Right ventricle myocardium superior (tissue), 1 donor: ENCODE data around the gene APBA2. TPM values are rescaled to one million over a fixed set of nuclear protein-coding genes. Genes with fewer than 3 reads are reported as not detected.
"Not testable (repeated sequence)": the region's sequence is repeated elsewhere in the genome, so short reads cannot be mapped to it uniquely, and the experiment has no call there.

ENCODE experiments used
- ATAC-seq: fragments of 200-7000 bp; cut with Tn5 transposase; one replicate; pipeline ENCODE4 v1.9.1; 2020; ENCODE audit warnings: mild to moderate bottlenecking; ENCODE audit not compliant: poor library complexity
- DNase-seq: peaks from one replicate; pipeline ENCODE4 v3.0.0-alpha.2; 2020
- intact Hi-C: fragments of 100-400 bp; cut with DNase I; formaldehyde crosslinking; loops from one replicate; pipeline ENCODE4 v1.11.2; 2022
- total RNA-seq: library from RNA; stranded (reverse); fragmentation: NEBNext Ultra II Directional; extraction: Animal tissue kit (Norgen Biotek cat#: 25700); gene quantifications from one replicate; pipeline ENCODE4 v1.2.1, GENCODE V29; 2021
- donor health status: DM: no; HTN: yes; CAD: no; lungs with severe emphysema.

APBA2 gene
- total RNA-seq, 1 donor from 2014 or later = 1.9 TPM

DNA sequence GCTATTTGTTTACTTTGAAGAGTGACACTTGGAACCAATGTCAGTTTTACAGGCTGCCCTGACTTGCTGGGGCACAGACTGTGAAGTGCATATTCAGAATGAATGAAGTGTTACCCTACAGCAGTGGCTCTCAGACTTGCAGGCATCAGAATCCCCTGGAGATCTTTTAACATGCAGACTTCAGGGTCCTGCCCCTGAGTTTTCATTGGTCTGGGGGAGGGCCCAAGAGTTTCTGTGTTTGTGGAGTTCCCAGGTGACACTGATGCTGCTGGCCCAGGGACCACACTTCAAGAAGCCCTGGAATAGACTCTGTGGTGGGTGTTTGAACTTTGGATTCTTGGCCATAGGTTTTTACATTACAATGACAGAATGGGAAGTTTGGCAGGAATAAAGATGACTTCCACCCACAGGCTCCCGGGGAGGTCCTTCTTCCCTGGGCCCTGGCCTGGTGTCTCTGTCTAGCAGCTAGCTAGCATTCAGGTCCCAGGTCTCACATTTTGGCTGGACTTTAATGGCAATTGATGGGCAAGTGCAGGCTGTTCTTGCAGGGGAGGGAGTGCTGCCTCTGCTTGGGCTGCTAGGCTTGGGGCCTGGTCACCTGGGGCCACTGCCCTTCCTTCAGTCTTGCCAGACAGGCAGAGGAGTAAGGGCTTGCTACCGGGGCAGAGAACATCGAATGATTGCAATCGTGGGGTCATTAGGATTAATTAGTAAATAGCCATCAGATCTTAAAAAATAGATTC is 149.0 kb downstream of the APBA2 start:
- DNase-seq (no peak), ATAC-seq (no peak)
- intact Hi-C loops = no loop called here

DNA sequence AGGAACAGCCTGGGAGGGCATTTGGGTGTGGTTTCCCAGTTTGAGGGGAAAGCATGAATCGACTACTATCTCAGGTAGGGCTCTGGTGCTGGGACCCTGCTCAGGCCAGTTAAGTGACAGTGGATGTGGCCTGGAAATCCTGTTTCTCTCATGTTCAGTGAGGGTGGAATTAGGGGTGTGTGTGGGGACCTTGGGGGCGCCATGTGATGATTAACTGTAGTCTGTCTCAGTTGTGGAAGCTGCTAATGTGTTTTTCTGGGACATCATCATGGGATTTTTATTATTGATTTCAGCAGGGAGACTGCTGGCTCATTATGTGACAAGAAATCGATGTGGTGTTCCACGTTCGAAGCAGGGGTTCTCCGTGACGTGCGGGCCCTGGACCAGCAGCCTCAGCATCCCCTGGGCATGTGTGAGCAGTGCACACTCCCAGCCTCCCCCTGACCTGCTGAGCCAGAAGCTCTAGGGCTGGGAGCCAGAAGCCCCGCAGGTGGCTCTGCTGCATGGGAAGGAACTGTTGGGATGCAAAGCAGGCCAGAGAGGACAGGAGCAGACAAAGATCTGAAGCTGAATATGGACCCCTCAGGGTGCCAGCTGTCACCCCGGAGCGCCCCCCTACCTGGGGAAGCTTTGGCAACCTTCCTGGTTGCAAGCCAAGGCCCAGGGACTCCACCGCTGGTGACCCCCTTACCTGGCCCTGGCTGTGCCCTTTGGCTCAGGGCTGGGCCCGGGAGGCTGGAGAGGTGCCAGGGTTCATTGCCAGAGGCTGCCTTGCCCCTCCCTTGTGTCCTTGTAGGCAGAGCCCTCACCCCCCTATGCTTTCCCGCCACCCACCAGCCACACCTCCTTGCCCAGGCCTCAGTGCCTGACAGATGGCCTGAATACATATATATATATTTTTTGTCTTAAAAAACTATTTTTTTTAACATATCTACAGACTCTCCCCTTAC is 149.8 kb downstream of the APBA2 start:
- DNase-seq (no peak), ATAC-seq (no peak)
- intact Hi-C loops = no loop called here

DNA sequence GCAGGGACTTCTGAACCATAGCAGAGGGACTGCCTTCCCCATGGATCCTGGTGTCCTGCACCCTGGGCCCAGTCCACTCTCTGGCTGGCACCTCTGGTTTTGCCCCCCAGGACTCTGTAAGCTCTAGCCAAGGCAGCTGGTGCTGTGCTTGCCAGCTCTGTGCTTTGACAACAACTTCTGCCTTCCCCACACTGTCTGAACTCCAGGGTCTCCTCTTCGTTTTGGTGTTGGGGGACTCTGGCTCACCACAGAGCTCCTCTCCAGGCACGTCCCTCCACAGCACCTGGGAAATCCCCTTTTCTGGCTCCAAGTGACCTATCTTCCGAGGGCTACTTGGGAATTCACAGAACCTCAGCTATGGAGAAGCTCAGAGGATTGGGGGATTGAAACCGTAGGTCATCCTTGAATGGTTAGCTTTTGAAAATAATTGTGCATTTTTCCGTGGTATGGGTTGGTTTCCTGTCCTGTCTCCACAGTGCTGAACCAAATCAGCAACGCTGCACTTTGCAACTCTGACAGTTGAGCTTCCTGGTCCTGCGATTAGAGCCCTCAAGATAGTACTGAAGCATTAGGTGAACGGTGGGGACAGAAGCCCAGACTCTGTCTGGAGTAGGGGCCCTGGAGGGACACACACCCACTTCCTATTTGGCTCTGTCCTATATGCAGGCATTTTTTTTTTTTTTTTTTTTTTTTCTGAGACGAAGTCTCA is 152.4 kb downstream of the APBA2 start:
- no peak for ATAC-seq
- intact Hi-C loops = no loop called here
- DNase-seq = no peak

DNA sequence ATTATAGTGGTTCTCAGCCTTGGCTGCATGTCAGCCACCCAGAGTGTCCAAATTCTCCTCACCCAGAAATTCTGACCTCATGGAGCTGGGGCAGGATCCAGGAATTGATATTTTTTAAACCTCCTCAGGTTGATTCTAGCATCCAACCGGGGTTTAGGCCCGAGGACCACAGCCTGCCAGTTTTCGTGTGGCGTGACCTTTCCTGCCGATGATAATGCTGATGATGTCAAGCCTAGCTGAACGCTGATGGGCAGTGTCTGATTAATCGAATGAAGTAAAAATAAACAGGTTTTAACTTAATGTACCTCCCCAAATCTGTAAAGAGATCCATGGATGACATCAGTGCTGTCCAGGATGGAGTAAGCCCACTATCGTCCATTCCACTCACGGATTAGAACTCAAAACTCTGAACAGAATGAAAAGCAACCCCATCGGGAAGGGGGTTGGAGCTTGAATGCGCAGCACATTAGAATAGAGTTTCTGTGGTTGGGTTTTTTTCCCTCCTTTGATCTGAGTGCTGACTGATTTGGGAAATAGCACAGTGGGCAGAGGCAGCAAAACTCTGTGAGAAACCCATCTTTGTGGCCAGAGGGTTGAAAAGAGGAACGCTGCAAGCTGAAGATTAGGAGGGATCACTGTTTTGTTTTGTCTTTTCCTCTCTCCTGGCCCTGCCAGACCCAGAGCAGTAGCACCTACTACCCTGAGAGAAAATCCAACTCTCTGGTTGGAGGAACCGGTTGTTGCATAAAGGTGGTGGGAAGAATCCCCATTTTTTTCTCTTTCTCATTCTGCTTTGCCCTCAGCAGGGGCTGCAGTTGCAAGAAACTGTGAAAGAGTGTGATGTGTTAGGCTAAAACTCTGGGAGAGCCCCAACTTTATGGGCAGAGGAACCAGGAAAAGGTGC is 153.9 kb downstream of the APBA2 start:
- intact Hi-C loops = no loop called here
- DNase-seq (no peak), ATAC-seq (no peak)

DNA sequence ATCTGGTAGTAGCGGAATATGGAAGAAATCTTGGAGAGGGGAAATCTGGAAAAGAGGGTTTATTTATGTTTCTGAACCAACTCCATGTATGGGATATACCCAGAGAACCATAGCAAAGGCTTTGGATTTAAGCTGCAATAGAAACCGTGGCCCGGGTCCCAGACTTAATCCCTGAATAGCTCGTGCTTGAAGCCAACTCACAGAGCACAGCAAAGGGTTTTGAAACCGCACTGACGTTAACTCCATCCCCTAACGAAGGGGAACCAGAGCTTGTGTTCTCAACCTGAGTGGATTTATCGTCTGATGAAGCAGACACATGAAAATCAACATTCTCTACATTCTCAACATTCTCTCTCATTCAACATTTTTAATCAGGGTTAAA is 154.6 kb downstream of the APBA2 start:
- DNase-seq (no peak), ATAC-seq (no peak)
- intact Hi-C loops = no loop called here

DNA sequence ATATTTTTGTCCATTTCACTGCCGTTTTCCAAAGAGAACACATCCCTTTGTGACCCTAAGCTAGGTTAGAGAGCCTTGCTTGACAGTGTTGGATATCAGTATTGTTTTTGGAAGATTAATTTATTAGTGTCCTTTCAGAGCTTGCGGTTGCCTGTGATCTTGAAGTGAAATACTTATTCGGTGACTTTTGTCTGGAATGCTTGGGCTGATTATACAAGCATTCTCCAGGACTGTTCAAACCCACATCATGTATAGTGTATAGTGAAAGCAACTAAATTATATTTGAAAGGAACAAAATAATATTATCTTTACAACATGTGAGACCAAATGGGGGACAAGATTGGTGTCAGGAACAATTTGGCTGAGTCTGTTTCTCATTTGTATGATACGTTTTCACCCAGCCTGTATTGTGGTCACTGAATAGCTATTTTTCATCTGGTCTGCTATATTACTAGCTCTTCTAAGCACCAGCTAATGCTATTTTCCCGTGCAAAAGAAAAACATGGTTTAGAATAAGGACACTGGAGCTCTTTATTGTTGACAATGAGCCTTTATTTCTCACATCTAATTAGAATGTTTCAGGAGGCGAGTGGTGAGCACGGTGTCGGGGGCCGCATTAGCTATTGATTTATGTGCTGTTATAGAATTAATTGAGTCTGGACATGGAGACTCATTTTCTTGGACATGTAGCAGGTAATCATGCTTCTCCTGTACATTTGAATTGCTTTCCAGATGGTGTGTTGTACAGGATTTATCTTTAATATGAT is 158.1 kb downstream of the APBA2 start:
- no peak for ATAC-seq
- intact Hi-C loops = no loop called here

DNA sequence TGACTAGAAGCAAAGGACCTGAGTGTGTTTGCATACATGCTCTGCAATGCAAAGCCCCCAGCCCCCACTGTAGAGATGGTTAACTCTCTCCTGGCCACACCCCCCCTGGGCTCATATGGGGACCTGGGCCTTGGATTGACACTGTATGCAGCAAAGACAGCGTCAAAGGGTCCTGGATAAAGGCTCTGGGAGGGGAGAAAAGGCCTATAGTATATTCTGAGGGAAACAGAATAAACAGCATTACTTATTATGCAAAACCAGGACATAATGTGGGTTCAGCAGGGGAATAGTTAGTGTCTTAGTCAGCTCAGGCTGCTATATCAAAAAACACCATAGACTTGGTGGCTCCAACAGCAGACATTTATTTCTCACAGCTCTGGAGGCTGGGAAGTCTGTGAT is 158.7 kb downstream of the APBA2 start:
- ATAC-seq (no peak), DNase-seq (no peak)
- intact Hi-C loops = no loop called here

More for the DNA sequence above, 158.1 kb downstream of the APBA2 start:
- no peak for DNase-seq

DNA sequence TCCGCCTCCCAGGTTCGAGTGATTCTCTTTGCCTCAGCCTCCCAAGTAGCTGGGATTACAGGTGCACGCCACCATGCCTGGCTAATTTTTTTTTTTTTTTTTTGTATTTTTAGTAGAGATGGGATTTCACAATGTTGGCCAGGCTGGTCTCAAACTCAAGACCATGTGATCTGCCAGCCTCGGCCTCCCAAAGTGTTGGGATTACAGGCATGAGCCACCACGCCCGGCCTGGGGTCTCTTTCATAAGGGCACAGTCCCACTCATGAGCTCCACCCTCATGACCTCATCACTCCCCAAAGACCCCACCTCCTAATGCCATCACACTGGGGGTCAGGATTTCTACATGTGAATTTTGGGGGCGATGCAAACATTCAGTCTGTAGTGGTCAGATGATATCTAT is 159.4 kb downstream of the APBA2 start:
- DNase-seq, intact Hi-C loops, ATAC-seq: not testable (repeated sequence)

DNA sequence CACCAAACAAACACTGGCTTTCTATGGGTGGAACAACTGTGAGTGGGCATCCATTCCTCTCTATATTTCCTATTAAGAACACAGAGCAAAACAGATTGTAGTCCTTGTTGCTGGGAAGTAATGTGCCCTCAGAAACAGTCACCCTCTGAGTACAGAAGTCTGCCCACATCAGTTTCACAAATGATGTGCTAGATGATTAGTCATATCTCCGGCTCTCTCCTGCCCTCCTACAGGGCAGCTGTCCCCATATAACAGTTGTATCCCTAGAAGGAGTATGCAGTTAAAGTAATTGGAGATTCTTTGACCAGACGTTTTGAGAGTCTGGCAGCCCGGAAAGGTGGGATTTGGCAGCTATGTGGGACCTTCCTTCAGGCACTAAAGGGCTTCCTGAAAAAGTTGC is 159.9 kb downstream of the APBA2 start:
- ATAC-seq (no peak), DNase-seq (no peak)
- intact Hi-C loops = no loop called here

DNA sequence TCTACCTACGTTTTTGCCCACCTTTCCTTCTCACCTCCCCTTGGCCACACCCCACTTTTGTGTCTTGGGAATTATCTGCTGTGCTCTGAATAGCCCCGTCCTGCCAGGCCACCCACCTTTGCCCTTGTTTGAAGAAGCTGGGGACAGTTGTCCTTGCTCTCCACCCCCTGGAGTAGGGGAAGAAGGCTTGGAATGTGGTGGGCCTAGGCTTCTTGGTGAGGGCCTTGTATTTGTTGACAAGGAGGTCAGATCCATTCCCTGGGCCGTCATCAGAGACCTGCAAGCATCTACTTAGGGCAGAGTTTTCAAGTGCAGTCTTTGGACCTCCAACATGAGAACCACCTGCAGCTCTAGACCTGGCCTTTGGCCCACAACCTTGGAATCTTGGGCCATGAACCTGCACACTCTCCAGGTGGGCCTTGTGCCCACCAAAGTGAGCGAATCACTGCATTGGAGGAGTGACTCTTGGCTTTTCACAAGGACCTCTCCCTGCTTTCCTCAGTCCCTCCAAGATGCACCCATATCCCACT is 160.6 kb downstream of the APBA2 start:
- ATAC-seq (no peak), DNase-seq (no peak)
- intact Hi-C loops = no loop called here

DNA sequence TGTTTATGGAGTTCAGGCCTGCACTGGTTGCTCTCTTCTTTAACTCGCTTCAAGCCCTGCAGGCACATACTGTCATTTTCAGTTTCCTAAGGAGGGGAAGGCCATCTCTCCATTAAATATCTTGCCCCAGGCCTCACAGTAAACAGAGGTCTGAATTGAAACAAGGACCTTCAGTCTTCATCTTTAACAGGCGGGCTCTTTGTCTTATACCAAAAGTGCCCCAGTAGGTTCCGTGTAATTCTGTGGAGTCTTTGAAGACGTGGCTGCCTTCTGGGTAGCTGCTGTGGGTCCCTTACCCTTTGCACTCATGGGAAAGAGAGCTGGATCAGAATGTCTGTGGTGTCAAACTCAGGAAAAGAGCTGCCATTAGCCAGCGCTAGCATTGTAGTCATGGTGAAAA is 161.2 kb downstream of the APBA2 start:
- ATAC-seq (no peak), DNase-seq (no peak)
- intact Hi-C loops = no loop called here

DNA sequence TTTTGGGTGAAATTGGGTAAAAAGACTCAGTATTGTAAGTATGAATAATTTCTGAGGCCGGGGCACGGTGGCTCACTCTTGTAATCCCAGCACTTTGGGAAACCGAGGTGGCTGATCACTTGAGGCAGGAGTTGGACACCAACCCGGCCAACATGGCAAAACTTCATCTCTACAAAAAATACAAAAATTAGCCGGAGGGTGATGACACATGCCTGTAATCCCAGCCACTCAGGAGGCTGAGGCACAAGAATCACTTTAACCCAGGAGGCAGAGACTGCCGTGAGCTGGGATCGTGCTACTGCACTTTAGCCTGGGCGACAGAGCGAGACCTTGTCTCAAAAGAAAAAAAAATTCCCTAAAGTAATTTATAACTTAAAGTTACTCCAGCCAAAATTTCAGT is 162.2 kb downstream of the APBA2 start:
- DNase-seq = no peak
- intact Hi-C loops = no loop called here
- no peak for ATAC-seq

DNA sequence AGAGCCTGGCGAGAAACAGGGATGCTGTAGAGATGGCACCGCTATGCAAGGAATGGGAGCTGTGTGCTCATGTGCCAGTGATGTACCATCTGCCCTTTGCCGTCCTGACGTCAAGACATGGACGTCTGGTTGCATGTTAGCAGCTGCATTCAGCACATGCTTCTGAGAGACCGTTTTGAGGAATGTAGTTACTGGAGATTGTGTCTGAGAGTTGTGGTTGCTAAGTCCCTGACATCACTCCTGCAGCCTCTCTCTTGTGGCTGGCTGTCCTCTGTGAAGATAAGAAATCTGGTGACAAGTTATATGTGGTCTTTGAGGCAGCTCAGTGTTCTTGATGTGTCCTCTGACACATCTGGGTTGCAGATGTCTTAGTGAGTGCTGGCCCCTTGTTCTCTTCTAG is 165.1 kb downstream of the APBA2 start:
- DNase-seq (no peak), ATAC-seq (no peak)
- intact Hi-C loops = no loop called here

DNA sequence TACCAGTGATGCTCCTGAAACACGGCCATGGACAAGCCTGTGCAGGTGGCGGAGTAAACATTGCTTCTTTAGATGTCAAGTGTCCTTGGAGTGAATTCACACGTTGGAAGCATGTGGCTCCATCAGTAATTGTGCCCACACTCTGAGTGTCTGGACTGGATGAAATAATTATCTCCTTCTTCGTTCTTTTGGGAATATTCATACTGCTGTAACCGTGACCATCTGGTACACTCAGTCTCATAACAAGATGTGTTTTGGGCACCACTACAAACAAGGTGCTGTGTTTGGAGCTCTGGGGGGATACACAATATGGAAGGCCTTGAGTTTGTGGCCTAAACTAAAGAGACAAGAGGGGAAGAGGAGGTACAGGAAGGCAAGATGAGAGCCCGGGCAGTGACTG is 165.6 kb downstream of the APBA2 start:
- intact Hi-C loops = no loop called here
- no peak for ATAC-seq
- no peak for DNase-seq

DNA sequence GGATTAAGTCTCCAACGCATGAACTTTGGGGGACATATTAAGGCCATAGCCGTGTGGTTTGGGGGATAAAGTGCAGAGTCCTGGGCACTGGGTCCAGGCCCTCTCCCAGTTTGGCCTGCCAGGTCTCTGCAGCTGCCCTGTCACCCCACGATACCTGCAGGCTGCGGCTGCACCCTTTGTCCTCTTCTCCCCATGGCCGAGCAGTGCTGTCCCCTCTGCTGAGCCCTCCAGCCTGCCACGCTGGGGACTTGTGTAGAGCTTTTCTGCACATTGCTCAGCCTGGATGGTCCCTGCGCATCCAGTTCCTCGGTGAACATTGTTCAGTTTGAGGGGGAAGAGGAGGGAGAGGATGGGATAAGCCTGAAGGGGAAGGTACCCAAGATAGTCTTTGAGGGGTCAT is 167.2 kb downstream of the APBA2 start:
- intact Hi-C loops = no loop called here
- no peak for ATAC-seq
- DNase-seq = no peak

DNA sequence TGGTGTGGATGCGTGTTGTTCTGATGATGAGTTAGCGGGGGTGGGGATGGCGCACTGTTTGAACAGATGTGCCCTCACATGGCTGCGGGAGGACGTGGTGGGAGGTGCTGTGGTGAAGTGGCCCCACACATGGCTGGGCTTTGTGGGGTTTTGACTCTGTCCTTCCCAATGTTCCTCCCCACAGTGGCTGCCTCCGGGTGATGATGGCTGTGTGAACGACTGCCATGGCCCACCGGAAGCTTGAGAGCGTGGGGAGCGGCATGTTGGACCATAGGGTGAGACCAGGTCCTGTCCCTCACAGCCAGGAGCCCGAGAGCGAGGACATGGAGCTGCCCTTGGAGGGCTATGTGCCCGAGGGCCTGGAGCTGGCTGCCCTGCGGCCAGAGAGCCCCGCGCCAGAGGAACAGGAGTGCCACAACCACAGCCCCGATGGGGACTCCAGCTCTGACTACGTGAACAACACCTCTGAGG is 167.9 kb downstream of the APBA2 start:
- intact Hi-C loops = no loop called here
- DNase-seq (no peak), ATAC-seq (no peak)
